IMR-90 (cell line): ENCODE results near the gene PTCD2. TPM values are rescaled to one million over a fixed set of nuclear protein-coding genes. Genes with fewer than 3 reads are reported as not detected.
A peak's percentile ranks its signal among the peaks of the same experiment; 100 is the strongest.

ENCODE experiments used
- ATAC-seq: fragments of 200-7000 bp; cut with Tn5 transposase; 2 replicates; pipeline ENCODE4 v1.9.1; 2020; ENCODE audit warnings: low read depth, mild to moderate bottlenecking, moderate library complexity
- BruUV-seq: library from RNA; stranded (reverse); fragments of 400-500 nt; replicated peaks from 2 replicates; lab custom pipeline; 2021; lab: Mats Ljungman, UMichigan
- CTCF ChIA-PET: fragments of 300-600 bp; formaldehyde crosslinking; extraction: SDS; loops from one replicate; lab custom pipeline; 2021; ENCODE audit warnings: antibody characterized with exemption; lab: Yijun Ruan, JAX
- POLR2A ChIA-PET: fragments of 300-600 bp; sonication (Branson Sonifier 250); formaldehyde crosslinking; loops from one replicate; lab custom pipeline; 2022; ENCODE audit warnings: antibody characterized with exemption; ENCODE audit not compliant: unreplicated experiment; lab: Charles Lee
- DNase-seq: peaks from one replicate; pipeline ENCODE4 v3.0.0; 2013
- H2AFZ ChIP-seq: replicated peaks from 2 replicates; pipeline ENCODE3; 2013; ENCODE audit warnings: low read length, mild to moderate bottlenecking; ENCODE audit not compliant: poor library complexity
- H2AK5ac ChIP-seq: 2 replicates; pipeline ENCODE4 v1.6.1; 2013; ENCODE audit warnings: low read depth, low read length, inconsistent platforms
- H2AK9ac ChIP-seq: replicated peaks from 2 replicates; pipeline ENCODE3; 2013; ENCODE audit warnings: mild to moderate bottlenecking, low read depth, low read length, moderate library complexity; ENCODE audit not compliant: poor library complexity
- H2BK120ac ChIP-seq: 2 replicates; pipeline ENCODE4 v1.6.1; 2013; ENCODE audit warnings: low read depth, low read length, inconsistent platforms
- H2BK15ac ChIP-seq: 3 replicates; pipeline ENCODE4 v1.6.1; 2013; ENCODE audit warnings: low read depth, low read length, inconsistent platforms
- H2BK20ac ChIP-seq: 2 replicates; pipeline ENCODE4 v1.6.1; 2013; ENCODE audit warnings: low read depth, mild to moderate bottlenecking, inconsistent platforms, low read length, moderate library complexity
- H2BK5ac ChIP-seq: 2 replicates; pipeline ENCODE4 v1.6.1; 2013; ENCODE audit warnings: mild to moderate bottlenecking, low read depth, low read length, inconsistent platforms; ENCODE audit not compliant: poor library complexity, severe bottlenecking
- H3K14ac ChIP-seq: replicated peaks from 2 replicates; pipeline ENCODE4 v1.6.1; 2013; ENCODE audit warnings: low read depth, low read length, inconsistent platforms
- H3K18ac ChIP-seq: 2 replicates; pipeline ENCODE4 v1.6.1; 2013; ENCODE audit warnings: low read depth, low read length, control low read depth
- H3K23ac ChIP-seq: 2 replicates; pipeline ENCODE4 v1.6.1; 2013; ENCODE audit warnings: low read depth, low read length, inconsistent platforms
- H3K27ac ChIP-seq: 2 replicates; pipeline ENCODE4 v1.5.1; 2013; ENCODE audit warnings: mild to moderate bottlenecking, control low read depth, low read length; ENCODE audit not compliant: insufficient read depth
- H3K27me3 ChIP-seq: 2 replicates; pipeline ENCODE4 v1.6.1; 2013; ENCODE audit warnings: low read length; ENCODE audit not compliant: control insufficient read depth, insufficient read depth
- H3K36me3 ChIP-seq: 2 replicates; pipeline ENCODE4 v1.6.1; 2013; ENCODE audit warnings: low read length, mixed read lengths; ENCODE audit not compliant: control insufficient read depth, insufficient read depth
- H3K4ac ChIP-seq: 2 replicates; pipeline ENCODE4 v1.6.1; 2013; ENCODE audit warnings: low read depth, low read length, inconsistent platforms
- H3K4me1 ChIP-seq: 2 replicates; pipeline ENCODE4 v1.6.1; 2013; ENCODE audit warnings: low read length, mixed read lengths; ENCODE audit not compliant: control insufficient read depth, insufficient read depth
- H3K4me2 ChIP-seq: 2 replicates; pipeline ENCODE4 v1.6.1; 2013; ENCODE audit warnings: low read depth, mild to moderate bottlenecking, control low read depth, low read length, moderate library complexity
- H3K4me3 ChIP-seq: 2 replicates; pipeline ENCODE4 v1.5.1; 2013; ENCODE audit warnings: low read depth, mild to moderate bottlenecking, control low read depth, low read length, moderate library complexity; ENCODE audit not compliant: insufficient read depth
- H3K56ac ChIP-seq: 2 replicates; pipeline ENCODE4 v1.6.1; 2013; ENCODE audit warnings: low read length, inconsistent platforms; ENCODE audit not compliant: insufficient read depth; ENCODE audit errors: extremely low read depth
- H3K79me1 ChIP-seq, 2 experiments: 2 replicates each; pipeline ENCODE4 v1.6.1; 2013; ENCODE audit warnings: low read length in 2 of 2, inconsistent platforms in 1 of 2, low read depth in 1 of 2
- H3K9ac ChIP-seq: 2 replicates; pipeline ENCODE4 v1.6.1; 2013; ENCODE audit warnings: low read depth, low read length, control low read depth
- H3K9me1 ChIP-seq: 2 replicates; pipeline ENCODE4 v1.6.1; 2013; ENCODE audit warnings: low read length, inconsistent platforms; ENCODE audit not compliant: insufficient read depth
- H3K9me3 ChIP-seq: 2 replicates; pipeline ENCODE4 v1.6.1; 2013; ENCODE audit warnings: low read length; ENCODE audit not compliant: control insufficient read depth, insufficient read depth
- H4K20me1 ChIP-seq: 2 replicates; pipeline ENCODE4 v1.6.1; 2013; ENCODE audit warnings: low read length, inconsistent platforms; ENCODE audit not compliant: insufficient read depth
- H4K5ac ChIP-seq: 2 replicates; pipeline ENCODE4 v1.6.1; 2013; ENCODE audit warnings: mild to moderate bottlenecking, low read depth, low read length, control low read depth
- H4K8ac ChIP-seq, 2 experiments: 2 replicates each; pipeline ENCODE4 v1.6.1; 2013; ENCODE audit warnings: low read depth in 2 of 2, low read length in 2 of 2, control low read depth in 1 of 2, inconsistent platforms in 1 of 2
- H4K91ac ChIP-seq: 2 replicates; pipeline ENCODE4 v1.6.1; 2013; ENCODE audit warnings: low read depth, low read length, inconsistent platforms; ENCODE audit not compliant: insufficient read depth
- MAFK ChIP-seq: IDR thresholded peaks from 2 replicates; pipeline ENCODE4 v1.6.1; 2012; ENCODE audit warnings: low read depth, low read length, improper control_type of control experiment
- MXI1 ChIP-seq: IDR thresholded peaks from 2 replicates; pipeline ENCODE4 v1.6.1; 2012; ENCODE audit warnings: low read depth, mild to moderate bottlenecking, low read length, moderate library complexity, borderline replicate concordance
- dilution Hi-C: fragments of 300-500 bp; cut with HindIII; formaldehyde crosslinking; loops from one replicate; pipeline ENCODE4 v1.14.3; 2018; ENCODE audit warnings: low sequenced_read_pairs; ENCODE audit not compliant: unreplicated experiment
- in situ Hi-C: fragments of 300-500 bp; cut with MboI; formaldehyde crosslinking; loops from 3 replicates; pipeline ENCODE4 v1.14.3; 2019; ENCODE audit warnings: low sequenced_read_pairs, inconsistent platforms, mixed read lengths
- intact Hi-C: fragments of 100-400 bp; cut with micrococcal nuclease; formaldehyde crosslinking; loops from 2 replicates; pipeline ENCODE4 v1.10.0; 2022
- polyA plus RNA-seq, 3 experiments: library from polyadenylated mRNA; depleted of rRNA; stranded (reverse); fragments of >200 nt; gene quantifications; 2 replicates each; pipeline ENCODE4 v1.2.3, GENCODE V29; 2012; ENCODE audit warnings: low replicate concordance in 1 of 3
- total RNA-seq: library from RNA; depleted of rRNA; stranded (reverse); fragments of >200 nt; gene quantifications from 2 replicates; pipeline ENCODE4 v1.2.3, GENCODE V29; 2012

The PTCD2 gene
- total and polyA plus RNA-seq, 2 of the 4 experiments (the other 2 are of a cell fraction) = 6.5 to 9.9 TPM

- intact Hi-C loops = no loop called here
- no peaks in the 10 kb centered on the region for H3K27me3 ChIP-seq
- ChIA-PET CTCF (no interaction called here), POLR2A (no interaction called here)
- dilution Hi-C loops = no loop called here
- no peaks in the 10 kb centered on the region for H4K20me1 ChIP-seq
- H3K23ac ChIP-seq = no peak overlapping the region
- H3K4me1 ChIP-seq = peaks cover 5% of the 10 kb centered on the region
- peaks cover 9% of the 10 kb centered on the region for H3K36me3 ChIP-seq
- no peak overlapping the region for H2AFZ ChIP-seq
- no peak overlapping the region for H2BK15ac ChIP-seq
- peaks cover 13% of the 10 kb centered on the region for H3K9me1 ChIP-seq
- ATAC-seq (no peak), DNase-seq (no peak)
- no peak overlapping the region for H3K18ac ChIP-seq
- no peak overlapping the region for H4K5ac ChIP-seq
- no peaks in the 10 kb centered on the region for H3K9me3 ChIP-seq
- peaks cover 0 to 4% of the 10 kb centered on the region in 2 experiments; a peak in 3 of 4 replicates for H3K79me1 ChIP-seq
- no peak overlapping the region for H2AK9ac ChIP-seq
- H4K8ac ChIP-seq = no peak overlapping the region
- no peak overlapping the region for H3K4me3 ChIP-seq
- H2BK20ac ChIP-seq = no peak overlapping the region
- no peak overlapping the region for H3K4ac ChIP-seq
- H3K27ac ChIP-seq = no peak overlapping the region
- no peak overlapping the region for H4K91ac ChIP-seq
- H3K4me2 ChIP-seq = no peak overlapping the region
- in situ Hi-C loops = loop anchor here (25.0 kb wide), 1 partner anchor 153 kb away; the partner anchor contains the start of gene ZNF366
- no peak overlapping the region for H3K14ac ChIP-seq
- no peak overlapping the region for H3K9ac ChIP-seq
- H2BK120ac ChIP-seq = no peak overlapping the region
- H2AK5ac ChIP-seq = no peak overlapping the region
- no peak overlapping the region for H3K56ac ChIP-seq
- TF ChIP-seq MXI1 (no peak), MAFK (peak; percentile 66)
- no peak overlapping the region for H2BK5ac ChIP-seq
- no TSS peak for BruUV-seq
Observed at GRCh38 chr5:72358925-72359324, 38.8 kb downstream of the PTCD2 start.
